ENCODE results near the gene ALDH1L2.

ALDH1L2 gene

GRCh38 chr12:104974626-104975290, 109.5 kb downstream of the ALDH1L2 start:
- Histone ChIP-seq H2AK5ac (ENCODE audit: low read length) (no peak overlapping the region), H3K79me1 (ENCODE audit: low read length) (peaks cover 2% of the 10 kb centered on the region), H3K27ac (ENCODE audit: low read depth, low read length) (no peak overlapping the region), H3K9me3 (ENCODE audit: insufficient read depth, low read depth, low read length) (peaks cover 1% of the 10 kb centered on the region), H3K36me3 (ENCODE audit: control insufficient read depth in 1 of 2, insufficient read depth in 2 of 2, low read length in 2 of 2) (no peaks in the 10 kb centered on the region), H4K91ac (ENCODE audit: low read depth, low read length) (no peak overlapping the region), H3K14ac (ENCODE audit: low read length) (no peak overlapping the region), H3K4ac (ENCODE audit: low read depth, low read length) (no peak overlapping the region), H2AFZ (ENCODE audit: insufficient read depth, low read length, poor library complexity) (no peak overlapping the region), H3K27me3 (ENCODE audit: insufficient read depth, low read length) (no peaks in the 10 kb centered on the region), H2BK120ac (ENCODE audit: insufficient read depth, low read length, poor library complexity) (no peak overlapping the region), H3K9ac (ENCODE audit: low read length) (no peak overlapping the region), H4K12ac (ENCODE audit: low read depth, low read length) (no peak overlapping the region), H3K18ac (ENCODE audit: low read length) (no peak overlapping the region), H4K8ac (ENCODE audit: low read depth, low read length) (no peak overlapping the region), H3K4me2 (ENCODE audit: low read length) (no peak overlapping the region), H2BK12ac (ENCODE audit: low read length) (peak overlapping the region; percentile 36), H2BK5ac (ENCODE audit: low read depth, low read length, poor library complexity) (no peak overlapping the region), H3K4me1 (ENCODE audit: control insufficient read depth in 1 of 2, insufficient read depth in 2 of 2, low read length in 2 of 2) (no peaks in the 10 kb centered on the region), H3K23ac (ENCODE audit: low read length) (no peak overlapping the region), H3K4me3 (ENCODE audit: low read depth, low read length) (no peak overlapping the region), H3K79me2 (ENCODE audit: control insufficient read depth, insufficient read depth, low read length, poor library complexity) (no peaks in the 10 kb centered on the region)
- WGBS (ENCODE audit: extremely low coverage, insufficient coverage, insufficient read length) = no CpG with 5 or more reads among the region's 7 CpGs
- DNase-seq = peak; percentile 89 to 95

GRCh38 chr12:104973250-104973649, 111.0 kb downstream of the ALDH1L2 start:
- Histone ChIP-seq H3K23ac (ENCODE audit: low read length) (no peak overlapping the region), H2BK12ac (ENCODE audit: low read length) (no peak overlapping the region), H3K4me3 (ENCODE audit: low read depth, low read length) (no peak overlapping the region), H2AFZ (ENCODE audit: insufficient read depth, low read length, poor library complexity) (no peak overlapping the region), H2BK5ac (ENCODE audit: low read depth, low read length, poor library complexity) (no peak overlapping the region), H3K14ac (ENCODE audit: low read length) (no peak overlapping the region), H3K4me1 (ENCODE audit: control insufficient read depth in 1 of 2, insufficient read depth in 2 of 2, low read length in 2 of 2) (no peaks in the 10 kb centered on the region), H3K27me3 (ENCODE audit: insufficient read depth, low read length) (no peaks in the 10 kb centered on the region), H3K79me2 (ENCODE audit: control insufficient read depth, insufficient read depth, low read length, poor library complexity) (no peaks in the 10 kb centered on the region), H2AK5ac (ENCODE audit: low read length) (no peak overlapping the region), H3K4ac (ENCODE audit: low read depth, low read length) (no peak overlapping the region), H3K27ac (ENCODE audit: low read depth, low read length) (no peak overlapping the region), H3K4me2 (ENCODE audit: low read length) (no peak overlapping the region), H3K79me1 (ENCODE audit: low read length) (peaks cover 2% of the 10 kb centered on the region), H3K36me3 (ENCODE audit: control insufficient read depth in 1 of 2, insufficient read depth in 2 of 2, low read length in 2 of 2) (no peaks in the 10 kb centered on the region), H3K18ac (ENCODE audit: low read length) (no peak overlapping the region), H2BK120ac (ENCODE audit: insufficient read depth, low read length, poor library complexity) (no peak overlapping the region), H4K91ac (ENCODE audit: low read depth, low read length) (no peak overlapping the region), H4K8ac (ENCODE audit: low read depth, low read length) (no peak overlapping the region), H3K9ac (ENCODE audit: low read length) (no peak overlapping the region), H4K12ac (ENCODE audit: low read depth, low read length) (no peak overlapping the region), H3K9me3 (ENCODE audit: insufficient read depth, low read depth, low read length) (peaks cover 1% of the 10 kb centered on the region)
- no CpG with 5 or more reads among the region's 5 CpGs for WGBS (ENCODE audit: extremely low coverage, insufficient coverage, insufficient read length)
- DNase-seq = no peak

GRCh38 chr12:104971306-104971705, 113.0 kb downstream of the ALDH1L2 start:
- Histone ChIP-seq H2BK120ac (ENCODE audit: insufficient read depth, low read length, poor library complexity) (no peak overlapping the region), H2BK12ac (ENCODE audit: low read length) (no peak overlapping the region), H4K8ac (ENCODE audit: low read depth, low read length) (no peak overlapping the region), H3K23ac (ENCODE audit: low read length) (no peak overlapping the region), H3K18ac (ENCODE audit: low read length) (no peak overlapping the region), H3K4ac (ENCODE audit: low read depth, low read length) (no peak overlapping the region), H3K4me2 (ENCODE audit: low read length) (no peak overlapping the region), H3K79me2 (ENCODE audit: control insufficient read depth, insufficient read depth, low read length, poor library complexity) (no peaks in the 10 kb centered on the region), H3K27ac (ENCODE audit: low read depth, low read length) (no peak overlapping the region), H3K4me1 (ENCODE audit: control insufficient read depth in 1 of 2, insufficient read depth in 2 of 2, low read length in 2 of 2) (no peaks in the 10 kb centered on the region), H2AFZ (ENCODE audit: insufficient read depth, low read length, poor library complexity) (no peak overlapping the region), H3K14ac (ENCODE audit: low read length) (no peak overlapping the region), H3K9me3 (ENCODE audit: insufficient read depth, low read depth, low read length) (no peaks in the 10 kb centered on the region), H2BK5ac (ENCODE audit: low read depth, low read length, poor library complexity) (no peak overlapping the region), H3K79me1 (ENCODE audit: low read length) (peaks cover 2% of the 10 kb centered on the region), H3K9ac (ENCODE audit: low read length) (no peak overlapping the region), H4K91ac (ENCODE audit: low read depth, low read length) (no peak overlapping the region), H2AK5ac (ENCODE audit: low read length) (no peak overlapping the region), H3K4me3 (ENCODE audit: low read depth, low read length) (no peak overlapping the region), H3K36me3 (ENCODE audit: control insufficient read depth in 1 of 2, insufficient read depth in 2 of 2, low read length in 2 of 2) (no peaks in the 10 kb centered on the region), H3K27me3 (ENCODE audit: insufficient read depth, low read length) (no peaks in the 10 kb centered on the region), H4K12ac (ENCODE audit: low read depth, low read length) (no peak overlapping the region)
- 100% methylated on average over 2 of the region's 5 CpGs for WGBS (ENCODE audit: extremely low coverage, insufficient coverage, insufficient read length)
- no peak for DNase-seq
